HG03060 (cell line): ENCODE data around the gene CDK8.

Source experiments
- ATAC-seq: cut with Tn5 transposase; IDR thresholded peaks from one replicate; pipeline ENCODE4 v1.9.1; 2021; ENCODE audit warnings: low read depth, moderate number of reproducible peaks; ENCODE audit not compliant: unreplicated experiment

CDK8 gene

DNA sequence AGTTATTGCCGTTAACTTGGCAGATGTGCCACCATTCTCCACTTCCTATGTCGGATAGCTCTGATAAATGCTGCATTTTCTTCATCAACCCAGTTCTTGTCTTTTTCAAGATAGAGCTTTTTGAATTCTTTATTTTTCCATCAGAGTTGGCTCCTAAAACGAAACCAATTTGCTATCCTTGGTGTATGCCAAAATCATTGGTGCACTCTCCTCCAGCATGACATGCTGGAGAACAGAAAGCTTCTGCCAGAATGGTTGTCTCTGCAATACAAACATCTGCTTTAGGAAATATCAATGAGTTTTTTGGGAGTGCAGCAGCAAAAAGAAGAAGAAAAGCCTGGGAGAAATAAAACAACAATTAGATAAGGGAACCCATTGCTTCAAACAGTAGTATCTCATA is 124.2 kb downstream of the CDK8 start:
- no peak for ATAC-seq

DNA sequence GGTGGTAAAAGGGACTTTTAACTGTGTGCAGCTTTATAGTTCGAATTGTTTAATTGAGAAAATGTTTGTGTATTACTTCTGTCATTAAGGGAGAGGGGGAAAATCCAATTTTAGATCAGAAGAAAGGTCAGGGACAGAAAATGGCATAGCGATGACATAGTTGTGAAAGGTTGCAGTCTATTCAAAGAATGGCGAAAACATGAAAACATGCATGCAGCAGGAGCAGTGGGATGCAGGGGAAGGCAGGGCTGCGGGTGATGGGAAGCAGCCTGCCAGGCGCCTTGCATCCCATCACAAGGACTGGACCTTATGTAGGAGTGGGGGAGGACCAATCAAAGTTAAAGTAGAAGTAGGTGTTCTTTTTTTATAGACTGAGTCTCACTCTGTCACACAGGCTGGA is 125.9 kb downstream of the CDK8 start:
- no peak for ATAC-seq

DNA sequence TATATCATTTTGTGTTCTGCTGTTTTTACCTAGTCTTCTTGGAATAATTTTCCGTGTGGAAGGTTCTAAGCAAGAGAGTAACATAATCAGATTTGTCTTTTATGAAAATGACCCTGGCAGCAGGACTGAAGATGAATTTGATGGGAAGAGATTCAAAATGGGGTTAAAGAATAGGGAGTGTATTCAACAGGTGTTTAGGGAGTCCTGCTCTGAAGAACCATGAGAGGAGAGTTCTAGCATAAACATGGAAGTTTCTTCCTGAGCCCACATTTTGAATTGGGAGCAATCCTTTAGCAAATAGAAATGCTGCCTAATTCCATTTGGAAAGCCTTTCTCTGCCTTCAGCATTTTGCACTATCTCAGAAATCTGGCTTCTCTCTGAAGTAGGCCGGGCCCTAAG is 127.0 kb downstream of the CDK8 start:
- no peak for ATAC-seq

GRCh38 chr13:26382366-26382765 is 128.4 kb downstream of the CDK8 start:
- ATAC-seq = no peak

GRCh38 chr13:26382835-26383234 is 128.9 kb downstream of the CDK8 start:
- no peak for ATAC-seq

- no peak for ATAC-seq
These were observed 130.7 kb downstream of the CDK8 start for GRCh38 chr13:26384587-26384986.

DNA sequence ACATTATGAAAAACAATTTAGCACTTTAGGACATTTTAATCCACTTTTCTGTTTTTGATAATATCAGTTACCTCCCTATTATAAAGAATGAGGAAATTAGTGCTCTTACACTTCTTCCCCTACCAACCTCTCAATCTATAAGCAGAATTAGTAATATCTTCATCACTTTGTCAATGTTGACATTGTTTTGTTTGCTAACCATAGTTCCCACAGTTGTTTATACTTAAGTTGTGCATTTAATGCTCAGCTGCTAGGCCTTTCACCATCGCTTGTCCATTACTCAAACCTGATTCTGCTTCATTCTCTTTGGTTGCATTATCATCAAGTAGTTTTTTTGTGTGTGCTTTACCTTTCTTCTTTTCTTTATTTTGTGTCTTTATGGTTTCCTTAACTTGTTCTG is 132.1 kb downstream of the CDK8 start:
- no peak for ATAC-seq

DNA sequence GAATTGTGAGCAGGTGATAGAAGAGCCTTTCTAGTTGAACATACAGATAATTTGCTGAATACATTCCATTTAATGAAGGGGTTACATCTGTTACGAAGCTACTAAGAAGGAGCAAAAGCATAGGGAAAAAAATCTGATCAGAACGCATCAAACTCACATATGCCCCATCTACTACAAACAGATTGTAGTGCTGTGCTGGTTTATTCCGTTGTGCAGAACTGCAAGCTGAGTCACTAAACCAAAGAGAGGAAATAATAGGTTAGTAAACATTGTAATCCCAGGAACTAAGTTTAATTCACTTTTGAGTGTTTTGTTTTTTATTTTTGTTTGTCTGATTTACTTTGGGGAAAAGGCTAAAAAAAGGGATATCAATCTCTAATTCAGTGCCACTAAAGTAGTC is 136.3 kb downstream of the CDK8 start:
- ATAC-seq = no peak

DNA sequence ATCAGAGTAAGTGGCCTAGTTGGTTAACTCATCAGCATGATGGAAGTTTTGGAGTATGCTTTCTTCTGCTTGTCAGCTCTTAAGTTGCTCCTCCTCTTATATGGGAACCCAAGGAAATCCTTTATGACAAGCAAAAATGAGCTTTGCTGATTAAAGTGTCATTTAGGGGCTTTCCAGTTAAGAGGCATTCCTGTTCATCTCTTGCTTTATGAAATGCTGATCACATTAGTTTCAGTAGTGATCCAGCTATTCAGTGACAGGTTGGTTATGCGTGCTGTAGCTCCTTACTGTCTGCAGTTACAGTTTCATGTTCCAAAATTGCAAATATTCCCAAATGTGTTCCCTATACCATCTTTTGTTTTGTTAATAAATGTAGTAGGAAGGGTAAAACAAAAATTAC is 146.6 kb downstream of the CDK8 start:
- ATAC-seq = no peak

DNA sequence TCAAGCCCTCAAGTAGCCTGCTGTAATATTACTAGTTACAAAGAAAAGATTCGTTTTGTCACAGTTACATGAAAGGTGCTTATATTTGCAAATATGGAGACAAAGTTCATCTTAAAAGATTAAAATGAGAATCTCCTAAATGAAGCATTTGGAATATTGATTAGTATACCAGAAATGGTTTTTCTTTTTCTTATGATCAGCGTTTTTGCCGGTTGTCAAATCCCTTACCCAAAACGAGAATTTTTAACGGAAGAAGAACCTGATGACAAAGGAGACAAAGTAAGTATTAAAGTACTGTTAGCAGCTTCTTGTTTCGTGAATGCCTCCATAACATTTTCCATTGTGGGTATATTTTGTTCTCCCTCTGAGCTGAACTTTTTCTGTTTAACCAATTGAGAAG is 147.1 kb downstream of the CDK8 start:
- no peak for ATAC-seq

DNA sequence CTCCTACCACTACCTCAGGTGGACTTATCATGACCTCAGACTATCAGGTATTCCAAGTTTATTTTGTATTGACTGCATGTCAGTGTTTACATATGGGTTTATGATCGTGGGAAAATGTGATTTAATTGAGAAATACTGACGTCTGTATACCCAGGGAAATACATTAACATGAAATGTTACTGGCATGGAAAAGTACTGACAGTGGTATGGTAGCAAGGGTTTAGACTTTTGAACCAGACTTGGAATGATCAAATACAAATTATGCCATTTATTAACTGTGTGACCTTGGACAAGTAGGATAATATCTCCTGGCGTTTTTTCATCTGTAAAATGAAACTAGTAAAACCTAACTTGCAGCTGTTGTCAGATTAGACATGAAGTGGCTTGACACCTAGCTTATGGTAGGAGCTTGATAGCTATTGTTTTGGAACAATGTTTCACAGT is 147.7 kb downstream of the CDK8 start:
- no peak for ATAC-seq

DNA sequence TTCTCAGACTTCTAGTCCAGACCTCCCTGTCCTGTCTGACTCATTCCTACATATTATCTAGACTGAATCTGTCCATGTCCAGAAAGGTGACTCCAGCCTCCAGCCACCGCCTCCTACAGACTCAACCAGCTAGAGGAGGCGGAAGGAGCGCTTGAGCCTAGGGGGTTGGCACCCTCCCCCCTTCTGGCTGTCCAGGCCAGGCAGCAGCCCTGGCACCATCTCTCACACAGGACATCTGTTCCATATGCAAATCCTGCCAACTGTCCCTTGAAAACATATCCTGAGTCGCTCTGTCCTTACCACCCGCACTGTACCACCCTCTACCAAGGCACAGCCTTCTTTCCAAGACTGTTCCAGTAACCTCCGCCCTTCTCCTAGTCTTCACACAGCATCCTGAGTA is 152.9 kb downstream of the CDK8 start:
- no peak for ATAC-seq

GRCh38 chr13:26411206-26411605 is 157.3 kb downstream of the CDK8 start:
- no peak for ATAC-seq

DNA sequence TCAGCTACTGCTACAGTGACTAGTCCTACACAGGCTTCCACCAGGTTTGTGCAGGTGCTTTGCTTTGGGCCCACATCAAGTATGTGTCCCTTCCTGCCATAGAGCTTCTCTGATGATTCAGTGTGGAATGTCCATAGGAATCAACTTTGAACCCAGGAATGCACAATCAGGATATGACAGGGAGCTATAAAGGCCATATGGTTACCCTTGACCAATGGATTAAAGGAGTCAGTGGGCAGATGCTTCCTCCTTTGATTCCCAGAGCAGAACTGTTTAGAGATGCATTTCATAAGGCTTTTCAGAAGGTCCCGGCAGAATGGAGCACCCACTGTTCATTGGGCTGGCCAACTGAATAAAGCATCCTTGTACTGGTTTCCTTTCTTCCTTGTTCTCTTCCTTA is 158.3 kb downstream of the CDK8 start:
- no peak for ATAC-seq

- ATAC-seq = no peak
These were observed 159.2 kb downstream of the CDK8 start for GRCh38 chr13:26412936-26413716.

DNA sequence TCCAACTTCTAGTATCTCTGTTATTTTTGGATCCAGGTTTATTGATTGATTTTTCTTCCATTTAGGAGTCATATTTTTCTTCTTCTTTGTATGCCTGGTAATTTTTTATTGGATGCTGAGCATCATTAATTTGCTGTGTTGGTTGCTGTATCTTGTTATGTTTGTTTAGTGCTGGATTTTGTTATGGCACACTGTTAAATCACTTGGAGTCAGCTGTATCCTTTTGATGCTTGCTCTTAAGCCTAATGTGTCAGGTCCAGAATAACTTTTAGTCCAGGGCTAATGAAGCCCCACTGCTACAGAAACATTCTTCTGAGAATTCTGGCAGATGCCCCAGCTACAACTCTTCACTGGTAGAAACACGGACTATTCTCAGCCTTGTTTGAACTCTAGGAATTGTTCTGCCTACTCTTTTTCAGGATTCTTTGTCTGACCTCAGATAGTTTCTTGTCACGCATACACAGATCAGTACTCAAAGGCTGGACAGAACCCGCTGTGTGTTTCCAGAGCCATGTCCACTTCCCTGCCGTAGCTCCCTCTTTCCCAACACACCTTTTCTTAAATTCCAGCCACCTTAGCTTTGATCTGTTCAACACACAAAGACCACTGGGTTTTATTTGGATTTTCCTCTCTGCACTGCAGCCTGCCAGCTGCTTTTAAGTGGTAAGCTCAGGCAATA is 166.5 kb downstream of the CDK8 start:
- ATAC-seq = no peak

GRCh38 chr13:26422036-26422435 is 168.1 kb downstream of the CDK8 start:
- ATAC-seq = no peak

DNA sequence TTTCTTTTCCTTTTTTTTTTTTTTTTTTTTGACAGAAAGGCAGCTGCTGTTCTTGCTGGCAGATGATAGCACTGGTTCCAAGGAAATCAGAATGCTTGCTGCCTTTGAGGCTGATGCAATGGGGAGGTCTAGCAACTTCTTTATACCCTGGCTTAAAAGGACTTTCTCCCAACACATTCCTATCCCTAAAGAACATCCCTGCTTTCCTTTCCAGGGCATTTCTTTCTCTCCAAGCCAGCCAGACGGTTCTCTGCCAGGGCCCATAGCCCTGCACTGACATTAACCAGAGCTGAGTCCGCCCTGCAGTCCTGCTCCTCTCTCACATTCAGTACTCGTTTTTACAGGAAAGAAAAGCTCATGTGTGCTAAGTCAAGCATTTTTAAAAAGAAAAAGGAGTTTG is 169.7 kb downstream of the CDK8 start:
- ATAC-seq = no peak

DNA sequence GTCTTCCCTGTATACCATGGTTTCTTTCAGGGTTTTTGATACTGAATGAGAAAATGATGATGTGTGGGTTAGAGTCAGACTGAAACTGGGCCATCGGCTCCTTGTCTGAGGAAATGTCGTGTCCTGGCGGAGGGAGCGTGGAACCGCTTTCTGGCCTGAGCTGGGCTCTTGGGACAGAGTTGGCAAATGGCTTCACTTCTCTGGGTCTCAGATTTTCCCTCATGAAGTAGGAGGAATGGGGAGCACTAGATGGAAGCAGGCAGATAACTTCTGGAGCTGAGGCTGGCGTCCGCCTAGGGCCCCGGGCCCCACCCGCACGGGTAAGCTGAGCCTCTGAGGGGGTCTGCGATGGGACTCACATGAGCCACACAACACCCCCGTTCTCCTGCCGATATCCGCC is 170.3 kb downstream of the CDK8 start:
- ATAC-seq = no peak

DNA sequence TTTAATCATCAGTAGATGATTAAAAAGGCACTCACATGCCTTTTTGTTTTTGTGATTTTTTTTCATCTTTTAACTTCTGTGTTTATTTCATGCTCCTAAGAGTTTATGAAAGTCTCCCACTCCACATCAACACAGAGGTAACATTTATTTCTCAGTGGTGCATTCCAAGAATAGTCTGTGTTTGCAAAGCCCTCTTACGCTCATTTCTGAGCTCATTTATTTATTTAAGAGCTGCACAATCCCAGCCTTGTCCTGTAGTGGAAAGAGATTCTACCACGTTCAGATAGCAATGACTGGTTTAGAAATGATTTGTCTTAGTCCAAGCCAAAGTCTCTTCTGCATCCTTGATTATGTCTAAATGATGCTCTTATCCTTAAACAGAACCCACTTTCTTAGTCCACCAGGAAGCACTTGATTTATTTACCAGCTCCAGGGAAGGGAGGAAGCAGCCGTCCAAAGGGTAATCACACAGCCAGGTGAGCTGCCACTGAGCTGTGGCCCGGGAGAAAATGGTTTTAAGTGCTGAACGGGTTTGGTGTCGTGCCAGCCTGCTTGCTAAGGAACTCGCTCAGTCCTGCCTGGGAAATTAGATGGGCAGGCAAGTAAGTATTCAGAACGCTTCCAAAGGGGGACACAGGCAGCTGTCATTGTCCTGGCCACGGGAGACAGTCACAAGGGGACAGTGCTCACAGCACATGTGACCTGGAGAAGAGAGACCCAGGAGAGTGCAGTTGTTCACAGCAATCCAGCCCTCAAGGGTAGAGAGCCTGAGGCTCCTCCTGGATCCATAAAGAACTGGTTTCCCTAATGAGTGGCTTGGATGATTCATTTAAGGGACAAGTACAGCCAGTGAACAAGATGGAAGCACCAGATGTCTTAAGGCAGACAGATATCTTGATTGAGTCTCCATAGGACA is 171.8 kb downstream of the CDK8 start:
- ATAC-seq = no peak

DNA sequence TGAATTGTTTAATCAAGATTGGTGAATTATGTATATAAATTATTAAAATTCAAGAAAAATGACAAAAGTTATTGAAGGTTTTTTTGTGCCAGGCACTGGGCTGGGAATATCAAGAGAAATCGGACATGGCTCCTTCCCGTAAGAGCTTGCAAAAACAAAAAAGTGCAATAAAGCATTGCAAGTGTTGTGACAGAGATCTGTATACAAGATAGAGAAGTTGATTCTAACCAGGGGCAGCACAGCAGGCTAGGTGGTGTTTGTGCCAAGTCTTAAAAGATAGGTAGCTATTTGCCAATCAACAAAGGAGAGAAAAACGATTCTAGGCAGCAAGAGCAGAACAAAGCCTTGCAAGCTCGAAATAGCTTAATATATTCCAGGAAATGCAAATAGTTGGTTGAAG is 179.8 kb downstream of the CDK8 start:
- no peak for ATAC-seq
